MCF 10A (cell line): Measurements from ENCODE around the gene TTLL5. TPM values are rescaled to one million over a fixed set of nuclear protein-coding genes. Genes with fewer than 3 reads are reported as not detected.

Experiments
- BruUV-seq: library from RNA; stranded (reverse); fragments of 400-500 nt; replicated peaks from 2 replicates; lab custom pipeline; 2021; lab: Mats Ljungman, UMichigan
- CTCF ChIA-PET: fragments of 300-600 bp; sonication (Branson Sonifier 250); formaldehyde crosslinking; extraction: SDS; loops from one replicate; lab custom pipeline; 2021; ENCODE audit warnings: antibody characterized with exemption, inconsistent platforms; lab: Yijun Ruan, JAX
- POLR2A ChIA-PET: fragments of 300-600, 350-650 bp; sonication (Branson Sonifier 250); formaldehyde crosslinking; extraction: SDS; loops from one replicate; lab custom pipeline; 2020; ENCODE audit warnings: antibody characterized with exemption, inconsistent platforms; lab: Yijun Ruan, JAX
- DNase-seq: peaks from one replicate; pipeline ENCODE4 v3.0.0-alpha.2; 2018; ENCODE audit not compliant: unreplicated experiment
- H3K27ac Mint-ChIP-seq: one replicate; pipeline ENCODE4 v1.8.0; 2022; ENCODE audit warnings: mild to moderate bottlenecking, low read depth, mixed read lengths; ENCODE audit not compliant: unreplicated experiment
- H3K27me3 Mint-ChIP-seq: one replicate; pipeline ENCODE4 v1.8.0; 2022; ENCODE audit warnings: mixed read lengths; ENCODE audit not compliant: insufficient read depth, unreplicated experiment
- H3K36me3 Mint-ChIP-seq: one replicate; pipeline ENCODE4 v1.8.0; 2022; ENCODE audit warnings: mild to moderate bottlenecking, moderate library complexity, mixed read lengths; ENCODE audit not compliant: insufficient read depth, unreplicated experiment
- H3K4me1 Mint-ChIP-seq: one replicate; pipeline ENCODE4 v1.8.0; 2022; ENCODE audit warnings: mixed read lengths; ENCODE audit not compliant: insufficient read depth, unreplicated experiment
- H3K4me3 Mint-ChIP-seq: one replicate; pipeline ENCODE4 v1.8.0; 2022; ENCODE audit warnings: mild to moderate bottlenecking, moderate library complexity, mixed read lengths; ENCODE audit not compliant: unreplicated experiment
- H3K9me3 Mint-ChIP-seq: one replicate; pipeline ENCODE4 v1.8.0; 2022; ENCODE audit warnings: mixed read lengths; ENCODE audit not compliant: unreplicated experiment
- CTCF ChIP-seq: fragments of 200-600 bp; IDR thresholded peaks from one replicate; pipeline ENCODE4 v1.8.0; 2022; ENCODE audit warnings: antibody characterized with exemption, mild to moderate bottlenecking; ENCODE audit not compliant: unreplicated experiment
- intact Hi-C: fragments of 100-400 bp; cut with micrococcal nuclease; formaldehyde crosslinking; loops from 2 replicates; pipeline ENCODE4 v1.14.1; 2022
- total RNA-seq: library from RNA; stranded (reverse); gene quantifications from 2 replicates; pipeline ENCODE4 v1.2.3, GENCODE V29; 2022

TTLL5 gene
- total RNA-seq, 1 experiment from 2014 or later = 31.7 TPM

GRCh38 chr14:75784314-75784686 lies 123.3 kb downstream of the TTLL5 start:
- intact Hi-C loops = no loop called here
- H3K27me3 Mint-ChIP-seq = no peaks in the 10 kb centered on the region
- POLR2A ChIA-PET = interaction anchor here (0.7 kb wide), 1 partner anchor 167 kb away, joined by 3 read pairs; no protein-coding TSS in a partner anchor

GRCh38 chr14:75793806-75794205 lies 132.8 kb downstream of the TTLL5 start:
- no peak for TF ChIP-seq CTCF
- Mint-ChIP-seq H3K4me3 (no peak overlapping the region), H3K36me3 (peaks cover 18% of the 10 kb centered on the region), H3K9me3 (peaks cover 14% of the 10 kb centered on the region), H3K4me1 (no peaks in the 10 kb centered on the region), H3K27ac (no peak overlapping the region), H3K27me3 (no peaks in the 10 kb centered on the region)
- DNase-seq = peak; percentile 2
- ChIA-PET POLR2A (interaction anchor here (0.5 to 2.2 kb wide), 4 partner anchors 12 to 188 kb away, joined by 3 to 6 read pairs (median 4); no protein-coding TSS in a partner anchor), CTCF (interaction anchor here (0.6 to 3.5 kb wide), 11 partner anchors 10 to 328 kb away, joined by 3 to 13 read pairs (median 5); partner anchors contain the start of gene TGFB3)
- intact Hi-C loops = loop anchor here (1.0 to 10.0 kb wide), 3 partner anchors 85 to 188 kb away; no protein-coding TSS in a partner anchor
- no TSS peak for BruUV-seq

More at GRCh38 chr14:75784314-75784686, 123.3 kb downstream of the TTLL5 start:
- no peaks in the 10 kb centered on the region for H3K4me1 Mint-ChIP-seq
- CTCF ChIA-PET = interaction anchor here (0.6 kb wide), 1 partner anchor 107 kb away, joined by 3 read pairs; no protein-coding TSS in a partner anchor
- no peak for DNase-seq
- peaks cover 42% of the 10 kb centered on the region for H3K36me3 Mint-ChIP-seq
- TF ChIP-seq CTCF = no peak
- no TSS peak for BruUV-seq
- no peak overlapping the region for H3K27ac Mint-ChIP-seq
- no peak overlapping the region for H3K4me3 Mint-ChIP-seq
- H3K9me3 Mint-ChIP-seq = peaks cover 6% of the 10 kb centered on the region

- Mint-ChIP-seq H3K9me3 (peaks cover 6% of the 10 kb centered on the region), H3K36me3 (peaks cover 12% of the 10 kb centered on the region), H3K27me3 (no peaks in the 10 kb centered on the region), H3K4me1 (no peaks in the 10 kb centered on the region), H3K4me3 (no peak overlapping the region), H3K27ac (no peak overlapping the region)
- CTCF ChIA-PET = interaction anchor here (0.5 to 3.5 kb wide), 17 partner anchors 9 to 600 kb away, joined by 3 to 13 read pairs (median 4); partner anchors contain the start of gene TGFB3
- TF ChIP-seq CTCF = peak; percentile 24
- POLR2A ChIA-PET = interaction anchor here (0.7 to 1.3 kb wide), 4 partner anchors 19 to 187 kb away, joined by 3 to 4 read pairs (median 4); no protein-coding TSS in a partner anchor
- no TSS peak for BruUV-seq
- DNase-seq = peak; percentile 26
- intact Hi-C loops = loop anchor here (1.0 to 10.0 kb wide), 3 partner anchors 85 to 188 kb away; no protein-coding TSS in a partner anchor
Observed at GRCh38 chr14:75794615-75795038, 133.6 kb downstream of the TTLL5 start.

- DNase-seq = no peak
- no peak for TF ChIP-seq CTCF
- Mint-ChIP-seq H3K27me3 (no peaks in the 10 kb centered on the region), H3K9me3 (no peaks in the 10 kb centered on the region), H3K36me3 (peaks cover 20% of the 10 kb centered on the region), H3K27ac (no peak overlapping the region), H3K4me3 (no peak overlapping the region), H3K4me1 (no peaks in the 10 kb centered on the region)
- CTCF ChIA-PET = interaction anchor here (0.5 to 1.3 kb wide), 5 partner anchors 90 to 831 kb away, joined by 3 to 7 read pairs (median 5); no protein-coding TSS in a partner anchor
- intact Hi-C loops = no loop called here
- POLR2A ChIA-PET = interaction anchor here (0.7 to 1.3 kb wide), 2 partner anchors 21 to 1386 kb away, joined by 3 to 5 read pairs; no protein-coding TSS in a partner anchor
- BruUV-seq = no TSS peak
Observed at GRCh38 chr14:75800792-75801191, 139.7 kb downstream of the TTLL5 start.
